Stimulated activated CD8-positive, alpha-beta memory T cell treated with anti-CD3 and anti-CD28 coated beads, Interleukin-4, amount 100 ng/mL, for 24 hours (primary cell): ENCODE measurements around the gene GRK1.

Experiments
- DNase-seq: peaks from one replicate; pipeline ENCODE4 v3.0.0-alpha.2; 2020; ENCODE audit warnings: low read depth

GRK1 gene

DNA sequence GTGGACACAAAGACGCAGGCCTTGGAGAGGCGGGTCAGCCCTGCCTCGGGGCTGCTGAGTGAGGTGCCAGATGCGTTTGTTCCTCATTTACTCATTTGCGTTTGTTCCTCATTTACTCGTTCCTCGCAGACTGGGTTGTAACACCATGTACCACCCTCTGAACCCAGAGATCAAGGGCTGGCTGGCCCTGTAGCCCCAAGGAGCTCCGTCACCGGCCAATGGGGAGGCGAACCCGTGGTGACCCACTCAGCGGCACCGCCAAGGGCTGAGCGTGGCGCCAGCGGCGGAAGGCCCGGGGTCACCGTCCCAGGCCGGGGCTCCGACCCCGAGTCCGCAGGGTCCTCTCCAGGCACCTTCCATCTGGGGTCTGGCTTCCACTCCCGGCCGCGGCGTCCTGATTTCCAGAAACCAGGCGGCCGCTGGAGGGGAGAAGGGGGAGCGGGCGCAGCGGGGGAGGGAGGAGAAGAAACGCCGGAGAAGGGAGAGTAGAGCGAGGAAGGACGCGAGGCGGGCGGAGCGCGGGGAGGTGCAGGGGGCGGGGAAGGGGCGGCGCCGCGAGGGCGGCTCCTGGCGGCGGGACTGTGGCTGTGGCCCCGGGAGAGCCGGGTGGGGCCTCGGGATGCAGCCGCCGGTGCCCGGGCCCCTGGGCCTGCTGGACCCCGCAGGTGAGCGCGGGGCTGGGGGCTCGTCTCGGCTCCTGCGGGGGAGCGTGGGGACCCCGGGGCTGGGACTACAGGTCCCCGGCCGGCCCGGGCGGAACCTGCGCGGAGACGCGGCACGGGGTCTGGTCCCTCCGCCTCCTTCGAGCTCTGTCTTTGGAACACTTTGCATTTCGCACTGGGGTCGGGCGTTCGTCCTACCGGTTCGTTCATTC, 91.9 kb downstream of the GRK1 start, which contains the start of gene TMEM255B:
Gene TMEM255B (plus strand): TSS at position 576 of the 874 bp plus-strand sequence. CDS start 44 bp downstream, at position 620.
- DNase-seq: peak; percentile 69

DNA sequence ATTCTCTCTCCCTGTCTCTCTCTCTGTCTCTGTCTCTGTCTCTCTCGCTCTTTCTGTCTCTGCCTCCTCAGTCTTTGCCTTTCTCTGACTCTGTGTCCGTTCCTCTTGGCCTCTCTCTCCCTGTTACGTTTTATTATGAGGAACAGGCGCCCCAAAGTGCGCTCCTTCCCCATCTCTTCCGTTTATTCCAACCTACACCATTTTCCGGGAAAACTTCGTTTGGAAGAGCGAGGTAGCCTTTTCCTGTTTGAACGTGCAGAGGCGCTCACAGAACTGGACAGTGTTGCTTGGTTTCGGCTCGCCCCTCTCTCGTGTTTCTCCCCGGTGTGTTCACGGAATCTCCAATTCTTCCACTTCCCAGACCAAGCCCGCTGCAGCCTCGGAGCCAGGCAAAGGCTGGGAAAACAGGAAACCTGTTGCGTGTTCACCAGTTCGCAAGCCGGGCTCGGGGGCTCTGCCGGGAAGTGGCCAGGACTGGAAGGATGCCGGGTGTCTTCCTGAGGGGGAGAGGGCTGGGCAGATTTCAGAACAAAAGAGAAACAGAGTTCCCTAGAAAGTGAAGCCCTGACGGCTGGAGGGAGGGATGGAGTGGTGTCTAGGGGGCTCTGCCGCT, 92.6 kb downstream of the GRK1 start:
- no peak for DNase-seq

DNA sequence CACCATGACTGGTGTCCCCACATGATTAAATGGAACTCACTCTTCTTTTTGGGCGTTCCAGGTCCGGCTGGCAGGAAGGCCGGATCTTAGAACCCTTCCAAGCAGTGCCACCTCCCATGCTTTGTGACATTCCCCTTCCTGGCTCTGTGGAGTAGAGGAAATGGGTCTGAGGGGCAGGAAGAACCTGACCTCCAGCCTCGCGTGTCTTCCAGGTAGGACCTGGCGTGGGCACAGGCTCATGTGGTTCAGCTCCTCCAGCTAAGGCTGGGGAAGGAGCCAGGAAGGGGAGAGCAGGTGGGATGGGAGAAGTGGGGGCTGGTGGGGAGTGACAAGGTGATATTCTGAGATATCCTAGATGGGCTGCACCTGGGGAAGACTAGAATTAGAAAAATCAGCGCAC, 94.1 kb downstream of the GRK1 start:
- DNase-seq: no peak

DNA sequence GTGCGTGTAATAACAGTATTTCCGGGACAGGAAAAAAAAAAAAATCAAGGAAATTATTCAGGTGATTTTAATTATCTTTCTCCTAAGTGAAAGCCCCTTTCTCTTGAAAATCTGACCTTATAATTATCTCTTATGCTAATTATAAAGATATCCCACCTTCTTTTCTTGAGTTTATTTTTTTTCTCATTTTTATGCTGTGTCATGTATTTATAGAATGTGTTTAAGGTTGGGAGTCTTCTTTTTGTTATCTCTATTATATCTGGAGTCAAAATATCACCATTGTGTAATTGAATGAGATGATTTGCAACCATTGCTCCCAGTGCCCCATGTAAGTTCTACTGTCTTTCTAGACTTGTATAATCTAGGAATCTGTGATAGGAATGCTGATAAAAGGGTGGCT, 95.1 kb downstream of the GRK1 start:
- no peak for DNase-seq

DNA sequence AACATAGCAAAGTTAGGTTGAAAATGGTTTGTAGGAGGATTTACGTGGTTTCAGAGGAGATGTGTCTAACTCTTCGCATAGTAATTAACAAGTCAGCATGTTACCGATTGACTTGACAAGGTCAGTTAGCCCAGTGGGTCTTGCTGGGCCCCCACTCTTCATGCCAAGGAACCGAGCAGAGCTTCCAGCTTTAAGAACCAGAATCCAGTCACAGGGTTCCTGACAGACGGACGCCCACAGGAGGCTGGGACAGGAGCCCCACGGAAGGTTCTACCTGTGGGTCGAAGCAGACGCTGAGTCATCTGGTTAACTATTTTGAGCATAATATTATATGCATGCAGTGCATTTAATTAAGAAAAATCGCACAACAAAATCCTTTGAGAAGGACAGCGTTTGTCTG, 95.5 kb downstream of the GRK1 start:
- DNase-seq: no peak

DNA sequence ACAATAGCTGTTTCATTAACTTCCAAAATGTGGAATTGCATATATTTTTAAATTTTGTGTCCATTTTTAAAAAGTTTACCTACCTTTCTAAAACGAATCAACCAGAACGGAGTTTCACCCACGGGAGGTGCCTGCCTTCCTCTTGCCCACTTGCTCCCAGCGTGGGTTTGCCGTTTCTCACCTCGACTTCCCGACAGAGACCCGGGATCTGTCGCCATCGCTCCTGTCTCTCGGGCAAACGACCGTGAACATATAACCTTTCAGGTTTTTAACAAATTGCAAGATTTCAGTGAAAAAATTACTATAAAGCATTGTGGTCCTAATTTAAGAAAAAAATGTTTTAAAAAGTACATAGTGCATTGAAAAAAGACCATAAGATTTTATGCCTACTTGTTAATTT, 96.2 kb downstream of the GRK1 start:
- DNase-seq: no peak

DNA sequence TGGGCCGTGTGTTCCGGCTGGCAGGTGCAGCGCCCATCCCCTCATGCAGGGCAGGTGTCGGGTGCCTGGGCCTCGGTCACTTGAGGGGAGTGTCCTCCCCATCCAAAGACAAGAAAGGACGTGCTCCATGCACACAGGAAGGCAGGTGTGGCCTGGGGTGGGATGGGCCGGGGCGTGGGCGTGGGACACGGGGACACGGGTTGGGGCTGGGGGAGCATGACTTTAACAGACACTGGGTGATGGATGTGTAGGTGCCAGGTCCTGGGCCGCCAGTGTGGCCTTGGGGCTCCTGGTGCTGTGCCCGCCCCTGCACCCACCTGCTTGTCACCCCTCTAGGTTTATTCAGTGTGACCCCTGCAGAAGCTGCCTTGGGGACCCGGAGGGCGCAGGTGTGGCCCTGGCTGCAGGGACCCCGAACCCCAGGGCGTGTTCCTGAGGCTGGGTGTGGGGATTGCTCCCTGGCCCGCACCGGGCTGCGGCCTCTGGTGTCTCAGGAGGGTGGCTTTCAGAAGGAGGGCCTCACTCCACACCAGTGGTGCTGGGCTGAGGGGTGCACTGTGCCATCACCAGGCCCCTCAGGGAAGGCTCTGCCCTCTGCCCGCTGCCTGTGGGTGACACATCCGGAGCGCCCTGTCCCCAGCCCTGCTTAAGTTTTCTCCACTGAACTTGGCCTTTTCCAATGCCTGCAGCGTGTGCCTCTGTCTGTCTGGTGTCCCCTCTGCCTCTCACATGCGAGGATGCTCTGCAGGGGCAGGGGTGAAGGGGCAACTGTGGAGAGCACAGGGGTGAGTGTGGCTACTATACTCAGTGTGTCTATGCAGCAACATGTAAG, 97.2 kb downstream of the GRK1 start:
- DNase-seq: no peak

DNA sequence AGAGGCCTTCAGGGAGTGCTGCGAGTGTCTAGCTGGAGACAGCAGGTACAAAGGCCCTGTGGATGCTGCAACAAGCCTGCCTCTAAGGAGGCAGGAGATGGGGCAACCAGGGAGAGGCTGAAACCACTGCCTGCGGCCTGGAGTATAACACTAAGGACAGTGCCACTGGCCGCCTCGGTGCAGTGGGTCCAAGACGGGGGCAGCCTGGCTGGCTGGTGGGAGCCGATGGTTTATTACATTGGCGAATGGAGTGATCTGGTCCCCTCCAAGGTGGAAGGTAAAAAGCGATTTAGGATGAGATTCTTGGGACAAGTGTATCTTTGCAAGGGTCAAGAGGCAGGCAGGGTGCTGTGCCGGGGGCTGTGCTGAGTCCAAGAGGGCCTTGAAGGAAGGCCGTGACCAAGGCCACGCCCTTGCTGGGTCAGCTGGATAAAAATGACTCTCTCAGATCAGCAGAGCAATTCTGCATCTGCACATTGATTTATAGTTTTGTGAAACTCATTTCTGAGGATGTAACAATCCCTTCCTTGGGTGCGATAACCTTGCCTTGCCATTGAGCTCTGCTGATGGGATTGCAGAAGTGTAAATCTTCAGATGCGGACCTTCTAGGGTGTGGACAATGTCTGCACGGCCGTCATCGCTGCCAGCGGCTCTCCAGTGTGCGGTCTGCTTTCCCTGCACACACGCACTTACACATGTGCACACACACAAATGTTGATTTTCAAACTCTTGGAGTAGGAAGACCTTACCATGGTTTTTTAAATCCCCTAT, 98.0 kb downstream of the GRK1 start:
- no peak for DNase-seq

DNA sequence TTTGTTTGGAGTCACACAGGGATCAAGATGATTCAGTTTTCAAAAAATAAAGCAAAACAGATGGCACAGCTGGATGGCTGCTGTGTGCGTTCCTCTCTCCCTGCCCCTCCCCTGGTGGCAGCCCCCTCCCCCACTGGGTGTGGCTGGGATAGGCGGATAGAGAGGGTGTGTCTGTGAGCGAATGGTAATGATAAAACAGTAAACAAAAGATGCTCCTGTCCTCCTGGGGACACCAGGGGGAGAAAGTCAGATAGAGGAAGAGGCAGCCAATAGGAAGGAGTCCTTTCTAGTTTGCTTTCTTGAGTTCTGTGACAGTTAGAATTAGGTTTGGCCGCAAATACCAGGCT, 98.5 kb downstream of the GRK1 start:
- no peak for DNase-seq

DNA sequence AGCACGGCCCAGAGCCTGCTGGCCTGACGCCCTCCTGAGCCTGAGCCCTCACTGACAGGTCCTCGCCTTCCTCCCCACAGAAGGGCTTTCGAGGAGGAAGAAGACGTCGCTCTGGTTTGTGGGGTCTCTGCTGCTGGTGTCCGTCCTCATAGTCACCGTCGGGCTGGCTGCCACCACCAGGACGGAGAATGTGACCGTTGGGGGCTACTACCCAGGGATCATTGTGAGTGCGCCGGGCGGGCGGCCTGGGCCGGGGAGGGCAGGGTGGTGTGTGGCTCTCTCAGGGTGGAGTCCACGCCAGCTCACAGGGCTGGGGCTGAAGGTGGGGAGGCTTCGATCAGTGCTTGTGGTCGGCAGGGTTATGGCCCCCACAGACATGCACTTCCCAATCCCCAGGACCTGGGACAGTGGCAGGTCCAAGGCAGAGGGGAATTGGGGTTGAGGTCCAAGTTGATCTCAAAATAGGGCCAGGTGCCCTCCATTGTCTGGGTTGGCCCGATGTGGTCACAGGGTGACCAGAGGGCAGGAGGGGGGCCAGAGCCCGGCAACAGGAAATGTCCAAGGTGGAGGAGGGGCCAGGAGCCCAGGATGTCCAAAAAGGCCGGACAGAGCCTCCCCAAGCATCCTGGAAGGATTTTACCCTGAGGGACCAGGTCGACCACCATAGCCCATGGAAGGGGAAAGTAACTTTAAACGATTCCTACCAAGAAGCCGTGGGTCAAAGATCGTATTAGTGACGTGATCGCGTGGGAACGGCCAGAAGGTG, 99.2 kb downstream of the GRK1 start:
- DNase-seq: no peak

DNA sequence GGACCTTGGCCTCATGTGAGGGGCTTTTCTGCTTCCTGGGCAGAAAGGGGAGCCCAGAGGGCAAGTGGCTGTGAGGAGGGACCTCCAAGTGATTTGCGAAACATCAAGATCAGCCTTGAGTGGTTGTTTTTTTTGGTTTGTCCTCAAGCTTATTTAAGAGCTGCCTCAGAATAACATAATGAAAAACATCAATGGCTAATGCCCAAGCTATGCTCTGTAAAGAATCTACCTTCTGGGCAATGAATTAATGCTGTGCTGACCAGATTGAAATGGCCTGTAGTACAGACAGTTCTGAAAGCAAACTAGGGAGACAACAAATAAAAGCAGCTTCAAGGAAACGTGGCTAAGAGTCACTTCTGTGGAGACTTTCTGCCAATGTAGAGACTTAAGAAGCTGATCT, 100.3 kb downstream of the GRK1 start:
- no peak for DNase-seq

DNA sequence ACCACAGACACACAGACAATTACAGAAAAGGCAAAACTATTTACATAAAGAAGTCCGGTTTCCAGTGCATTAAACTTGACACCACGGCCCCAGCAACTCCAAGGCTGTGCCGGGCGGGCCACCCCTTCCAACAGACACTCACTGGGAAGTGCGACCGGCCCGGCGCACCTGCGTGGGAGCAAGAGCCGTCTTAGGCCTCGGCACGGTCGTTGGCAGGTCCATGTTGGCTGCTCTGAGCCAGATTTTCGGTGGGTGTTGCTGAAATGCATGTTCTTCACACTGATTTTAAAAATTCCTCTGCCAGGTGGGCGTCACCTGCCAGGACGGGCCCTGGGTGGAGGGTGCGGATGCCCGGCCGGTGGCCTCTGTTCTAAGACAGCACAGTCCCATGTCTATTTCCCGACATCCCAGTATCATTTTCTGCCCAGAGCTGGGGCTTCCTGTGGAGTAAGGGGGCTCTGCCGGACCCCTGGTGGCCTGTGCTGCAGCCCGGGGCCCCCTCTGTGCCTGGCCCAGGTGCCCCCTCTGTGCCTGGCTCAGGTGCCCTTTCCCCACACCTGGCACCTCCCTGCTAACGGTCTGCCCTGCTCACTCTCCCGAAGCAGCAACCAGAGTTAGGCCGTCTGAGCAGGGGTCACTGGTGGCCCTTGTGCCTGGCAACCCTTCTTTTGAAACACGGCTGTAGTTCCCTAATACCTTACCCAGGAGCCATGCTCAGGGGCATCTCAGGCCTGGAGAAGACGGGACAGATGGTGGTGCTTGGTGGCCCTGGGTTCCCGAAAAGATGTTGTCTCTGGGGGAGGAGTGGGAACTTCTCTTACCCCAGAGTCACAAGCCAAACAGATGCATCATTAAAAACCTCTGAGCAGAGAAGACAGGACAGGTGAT, 101.2 kb downstream of the GRK1 start:
- DNase-seq: no peak

DNA sequence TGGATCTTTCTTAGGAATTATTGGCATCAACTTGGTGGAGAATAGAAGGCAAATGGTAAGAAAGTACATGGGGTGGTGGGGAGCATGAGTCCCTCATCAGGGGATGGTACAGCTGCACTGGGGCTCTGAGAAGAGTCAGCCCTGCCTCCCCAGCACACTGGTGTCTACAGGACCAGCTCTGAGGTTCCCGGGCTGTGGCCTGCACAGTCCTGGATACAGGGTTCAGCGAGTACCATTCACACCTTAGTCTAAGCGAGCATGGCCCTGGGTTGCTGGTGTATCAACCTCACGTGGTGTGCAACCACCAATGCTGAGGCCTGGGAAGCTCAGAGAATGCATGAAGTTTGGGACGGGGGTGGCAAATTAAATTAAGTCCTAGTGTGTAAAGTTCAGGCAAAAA, 102.1 kb downstream of the GRK1 start:
- no peak for DNase-seq

DNA sequence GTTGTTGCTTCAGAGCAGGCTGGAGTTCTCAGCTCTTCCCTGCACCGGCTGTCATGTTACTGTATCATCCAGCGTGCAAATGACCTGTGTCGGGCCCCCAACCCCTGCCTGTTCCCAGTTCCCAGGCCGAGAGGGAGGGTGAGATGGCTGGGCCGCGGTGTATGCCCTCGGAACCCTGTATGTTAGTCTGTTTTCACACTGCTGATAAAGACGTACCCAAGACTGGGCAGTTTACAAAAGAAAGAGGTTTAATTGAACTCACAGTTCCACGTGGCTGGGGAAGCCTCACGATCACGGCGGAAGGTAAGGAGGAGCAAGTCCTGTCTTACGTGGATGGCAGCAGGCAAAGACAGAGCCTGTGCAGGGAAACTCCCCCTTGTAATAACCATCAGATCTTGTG, 102.9 kb downstream of the GRK1 start:
- DNase-seq: no peak

DNA sequence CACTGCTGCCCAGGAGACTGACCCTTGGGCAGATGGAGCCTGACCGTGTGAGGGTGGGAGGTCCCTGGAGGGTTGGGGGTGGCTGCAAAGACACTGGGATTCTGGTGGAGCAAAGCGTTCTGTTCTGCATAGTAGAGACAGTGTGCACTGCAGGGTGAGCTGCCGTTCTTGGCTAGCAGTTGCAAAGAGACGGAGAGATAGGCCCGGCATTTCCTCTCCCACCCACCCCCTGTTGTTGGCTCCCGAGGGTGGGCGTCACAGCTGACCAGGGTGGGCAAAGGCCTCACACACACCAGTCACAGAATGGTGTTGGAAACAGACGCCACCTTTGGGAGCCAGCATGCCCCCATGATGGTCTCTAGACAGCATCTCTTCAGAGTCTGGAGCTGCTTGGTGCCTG, 103.4 kb downstream of the GRK1 start:
- no peak for DNase-seq

DNA sequence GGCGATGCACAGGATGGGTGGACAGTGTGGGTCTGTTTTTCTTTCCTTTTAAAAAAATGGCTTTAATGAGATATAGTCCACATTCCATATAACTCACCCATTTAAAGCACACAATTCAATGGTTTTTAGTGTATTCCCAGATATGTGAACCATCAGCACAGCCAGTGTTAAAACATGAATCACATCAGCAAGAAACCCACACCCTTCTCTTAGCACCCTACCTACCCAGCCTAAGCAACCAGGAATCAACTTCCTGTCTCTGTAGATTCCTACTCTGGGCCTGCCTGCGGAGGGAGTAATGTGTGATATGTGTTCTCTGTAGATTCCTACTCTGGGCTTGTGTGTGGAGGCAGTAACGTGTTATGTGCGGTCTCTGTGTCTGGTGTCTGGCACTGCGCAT, 103.9 kb downstream of the GRK1 start:
- no peak for DNase-seq

DNA sequence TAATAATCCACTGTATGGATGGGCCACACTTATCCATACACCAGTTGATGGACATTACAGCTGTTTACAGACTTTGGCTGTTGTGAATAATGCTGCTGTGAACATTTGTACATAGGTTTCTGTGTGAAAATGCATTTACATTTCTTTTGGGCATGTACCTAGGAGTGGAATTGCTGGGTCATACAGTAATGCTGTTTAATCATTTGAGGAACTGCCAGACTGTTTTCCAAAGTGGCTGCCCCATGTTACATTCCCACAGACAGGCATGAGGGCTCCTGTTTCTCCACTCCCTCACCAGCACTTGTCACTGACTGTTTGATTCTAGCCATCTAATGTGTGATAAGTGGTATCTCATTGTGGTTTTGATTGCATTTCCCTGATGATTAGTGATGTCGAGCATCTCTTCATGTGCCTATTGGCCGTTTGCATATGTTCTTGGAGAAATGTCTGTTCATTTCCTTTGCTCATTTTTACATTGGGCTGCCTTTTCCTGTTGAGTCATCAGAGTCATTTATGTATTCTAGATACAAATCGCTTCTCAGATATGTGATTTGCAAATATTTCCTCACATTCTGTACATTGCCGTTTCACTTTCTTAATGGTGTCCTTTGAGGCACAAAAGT, 104.8 kb downstream of the GRK1 start:
- DNase-seq: no peak

DNA sequence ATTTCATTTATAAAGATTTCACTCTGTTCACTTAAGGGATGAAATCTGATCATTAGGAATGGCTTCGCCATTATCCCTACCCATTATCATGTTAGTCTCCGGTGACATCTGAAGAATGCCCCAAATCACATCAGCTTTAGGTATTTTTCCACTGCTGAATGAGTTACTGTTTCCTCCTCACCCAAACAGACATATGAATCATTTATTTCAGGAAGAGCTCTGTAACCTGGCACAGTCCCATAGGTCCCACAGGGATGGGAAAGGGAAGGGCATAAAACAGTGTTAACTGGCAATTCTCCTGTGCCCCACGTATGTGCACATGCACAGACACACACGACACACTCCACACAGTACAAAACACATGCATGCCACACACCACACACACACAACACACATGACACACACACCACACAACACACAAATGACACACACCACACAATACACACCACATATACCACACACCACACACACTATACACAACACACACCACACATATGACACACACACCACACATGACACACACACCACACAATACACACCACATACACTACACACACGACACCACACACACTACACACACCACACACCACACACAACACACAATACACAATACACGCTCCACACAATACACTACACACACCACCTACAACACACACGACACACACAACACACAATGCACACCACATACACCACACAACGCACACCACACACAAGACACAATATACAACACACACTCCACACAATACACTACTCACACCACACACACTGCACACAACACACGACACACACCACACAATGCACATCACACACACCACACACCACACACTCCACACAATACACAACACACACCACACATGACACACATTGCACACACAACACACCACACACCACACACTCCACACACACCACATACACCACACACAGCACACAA, 107.4 kb downstream of the GRK1 start:
- no peak for DNase-seq
